ENCODE data around the gene CTBP2. TPM values are rescaled to one million over a fixed set of nuclear protein-coding genes. Genes with fewer than 3 reads are reported as not detected.

Gene CTBP2
- total and polyA plus RNA-seq, 4 donors, result 32.4 to 85.7 (median 68.7) TPM

GRCh38 chr10:125023255-125023654, 137.1 kb downstream of the CTBP2 start:
- intact Hi-C loops (cut with DNase I), result no loop called here
- no peaks in the 10 kb centered on the region for H3K9me3 ChIP-seq (ENCODE audit: control insufficient read depth, low read length)
- no peaks in the 10 kb centered on the region for H3K4me1 ChIP-seq (ENCODE audit: control insufficient read depth in 1 of 2, insufficient read depth in 2 of 2, low read length in 2 of 2)
- H3K4me3 ChIP-seq (ENCODE audit: low read length in 2 of 2), result no peak overlapping the region
- WGBS, 2 donors, result 24 to 38% methylated on average over 21 of the region's 21 CpGs
- no peaks in the 10 kb centered on the region for H3K36me3 ChIP-seq (ENCODE audit: control insufficient read depth in 1 of 2, insufficient read depth in 2 of 2, low read length in 1 of 2)
- ATAC-seq (ENCODE audit: low FRiP score) (no peak), DNase-seq (peak; percentile 38 to 74)
- no peak overlapping the region for H3K27ac ChIP-seq (ENCODE audit: low read depth in 1 of 2, low read length in 2 of 2)
- H3K27me3 ChIP-seq (ENCODE audit: control insufficient read depth in 1 of 2, insufficient read depth in 2 of 2, low read length in 1 of 2), result no peaks in the 10 kb centered on the region

GRCh38 chr10:125022671-125023070, 137.7 kb downstream of the CTBP2 start:
- 93 to 94% methylated on average over 8 of the region's 8 CpGs for WGBS, 2 donors
- no peak for ATAC-seq (ENCODE audit: low FRiP score)
- H3K36me3 ChIP-seq (ENCODE audit: control insufficient read depth in 1 of 2, insufficient read depth in 2 of 2, low read length in 1 of 2), result no peaks in the 10 kb centered on the region
- H3K4me3 ChIP-seq (ENCODE audit: low read length in 2 of 2), result no peak overlapping the region
- no peaks in the 10 kb centered on the region for H3K4me1 ChIP-seq (ENCODE audit: control insufficient read depth in 1 of 2, insufficient read depth in 2 of 2, low read length in 2 of 2)
- no peaks in the 10 kb centered on the region for H3K9me3 ChIP-seq (ENCODE audit: control insufficient read depth, low read length)
- DNase-seq, result peak; percentile 30 to 65
- no peaks in the 10 kb centered on the region for H3K27me3 ChIP-seq (ENCODE audit: control insufficient read depth in 1 of 2, insufficient read depth in 2 of 2, low read length in 1 of 2)
- no peak overlapping the region for H3K27ac ChIP-seq (ENCODE audit: low read depth in 1 of 2, low read length in 2 of 2)
- intact Hi-C loops (cut with DNase I), result no loop called here

GRCh38 chr10:125021686-125022344, 138.5 kb downstream of the CTBP2 start:
- Histone ChIP-seq H3K4me1 (ENCODE audit: control insufficient read depth in 1 of 2, insufficient read depth in 2 of 2, low read length in 2 of 2) (peaks cover 0 to 1% of the 10 kb centered on the region in 2 donors), H3K4me3 (ENCODE audit: low read length in 2 of 2) (no peak overlapping the region), H3K27ac (ENCODE audit: low read depth in 1 of 2, low read length in 2 of 2) (peak overlapping the region in 1 of 2 donors; percentile 25), H3K9me3 (ENCODE audit: control insufficient read depth, low read length) (no peaks in the 10 kb centered on the region), H3K27me3 (ENCODE audit: control insufficient read depth in 1 of 2, insufficient read depth in 2 of 2, low read length in 1 of 2) (no peaks in the 10 kb centered on the region), H3K36me3 (ENCODE audit: control insufficient read depth in 1 of 2, insufficient read depth in 2 of 2, low read length in 1 of 2) (no peaks in the 10 kb centered on the region)
- 23 to 30% methylated on average over 17 of the region's 17 CpGs for WGBS, 2 donors
- intact Hi-C loops (cut with DNase I), result no loop called here
- peak in 1 of 2 donors; percentile 39 for DNase-seq
- ATAC-seq (ENCODE audit: low FRiP score), result no peak

GRCh38 chr10:125020871-125021270, 139.5 kb downstream of the CTBP2 start:
- Histone ChIP-seq H3K4me1 (ENCODE audit: control insufficient read depth in 1 of 2, insufficient read depth in 2 of 2, low read length in 2 of 2) (peaks cover 0 to 1% of the 10 kb centered on the region in 2 donors), H3K36me3 (ENCODE audit: control insufficient read depth in 1 of 2, insufficient read depth in 2 of 2, low read length in 1 of 2) (no peaks in the 10 kb centered on the region), H3K27me3 (ENCODE audit: control insufficient read depth in 1 of 2, insufficient read depth in 2 of 2, low read length in 1 of 2) (no peaks in the 10 kb centered on the region), H3K9me3 (ENCODE audit: control insufficient read depth, low read length) (no peaks in the 10 kb centered on the region), H3K4me3 (ENCODE audit: low read length in 2 of 2) (no peak overlapping the region), H3K27ac (ENCODE audit: low read depth in 1 of 2, low read length in 2 of 2) (no peak overlapping the region)
- DNase-seq (no peak), ATAC-seq (ENCODE audit: low FRiP score) (no peak)
- 93 to 95% methylated on average over 9 of the region's 9 CpGs for WGBS, 2 donors
- intact Hi-C loops (cut with DNase I), result no loop called here

- ATAC-seq (ENCODE audit: low FRiP score) (no peak), DNase-seq (peak in 1 of 2 donors; percentile 38)
- Histone ChIP-seq H3K27ac (ENCODE audit: low read depth in 1 of 2, low read length in 2 of 2) (peak overlapping the region in 1 of 2 donors; percentile 30), H3K9me3 (ENCODE audit: control insufficient read depth, low read length) (no peaks in the 10 kb centered on the region), H3K4me1 (ENCODE audit: control insufficient read depth in 1 of 2, insufficient read depth in 2 of 2, low read length in 2 of 2) (peaks cover 0 to 1% of the 10 kb centered on the region in 2 donors), H3K36me3 (ENCODE audit: control insufficient read depth in 1 of 2, insufficient read depth in 2 of 2, low read length in 1 of 2) (no peaks in the 10 kb centered on the region), H3K4me3 (ENCODE audit: low read length in 2 of 2) (no peak overlapping the region), H3K27me3 (ENCODE audit: control insufficient read depth in 1 of 2, insufficient read depth in 2 of 2, low read length in 1 of 2) (no peaks in the 10 kb centered on the region)
- WGBS, 2 donors, result 79 to 82% methylated on average over 17 of the region's 17 CpGs
- intact Hi-C loops (cut with DNase I), result no loop called here
Measured at GRCh38 chr10:125020386-125020785, 140.0 kb downstream of the CTBP2 start.

- DNase-seq (peak in 1 of 2 donors; percentile 55), ATAC-seq (ENCODE audit: low FRiP score) (no peak)
- Histone ChIP-seq H3K9me3 (ENCODE audit: control insufficient read depth, low read length) (no peaks in the 10 kb centered on the region), H3K36me3 (ENCODE audit: control insufficient read depth in 1 of 2, insufficient read depth in 2 of 2, low read length in 1 of 2) (no peaks in the 10 kb centered on the region), H3K4me1 (ENCODE audit: control insufficient read depth in 1 of 2, insufficient read depth in 2 of 2, low read length in 2 of 2) (peaks cover 0 to 4% of the 10 kb centered on the region in 2 donors), H3K4me3 (ENCODE audit: low read length in 2 of 2) (no peak overlapping the region), H3K27ac (ENCODE audit: low read depth in 1 of 2, low read length in 2 of 2) (peak overlapping the region in 1 of 2 donors; percentile 20), H3K27me3 (ENCODE audit: control insufficient read depth in 1 of 2, insufficient read depth in 2 of 2, low read length in 1 of 2) (no peaks in the 10 kb centered on the region)
- WGBS, 2 donors, result 67 to 75% methylated on average over 9 of the region's 9 CpGs
- intact Hi-C loops (cut with DNase I), result loop anchor here in 1 of 2 donors (5.0 kb wide), 1 partner anchor 44 kb away; no protein-coding TSS in a partner anchor
Measured at GRCh38 chr10:125018576-125019143, 141.7 kb downstream of the CTBP2 start.

- 43 to 54% methylated on average over 12 of the region's 12 CpGs for WGBS, 2 donors
- peak overlapping the region; percentile 54 to 98 for H3K27ac ChIP-seq (ENCODE audit: low read depth in 1 of 2, low read length in 2 of 2)
- H3K4me1 ChIP-seq (ENCODE audit: control insufficient read depth in 1 of 2, insufficient read depth in 2 of 2, low read length in 2 of 2), result peaks cover 0 to 4% of the 10 kb centered on the region in 2 donors
- H3K36me3 ChIP-seq (ENCODE audit: control insufficient read depth in 1 of 2, insufficient read depth in 2 of 2, low read length in 1 of 2), result no peaks in the 10 kb centered on the region
- no peak overlapping the region for H3K4me3 ChIP-seq (ENCODE audit: low read length in 2 of 2)
- ATAC-seq (ENCODE audit: low FRiP score) (no peak), DNase-seq (peak in 1 of 2 donors; percentile 10)
- H3K27me3 ChIP-seq (ENCODE audit: control insufficient read depth in 1 of 2, insufficient read depth in 2 of 2, low read length in 1 of 2), result no peaks in the 10 kb centered on the region
- H3K9me3 ChIP-seq (ENCODE audit: control insufficient read depth, low read length), result no peaks in the 10 kb centered on the region
- intact Hi-C loops (cut with DNase I), result loop anchor here in 1 of 2 donors (5.0 kb wide), 1 partner anchor 45 kb away; no protein-coding TSS in a partner anchor
Measured at GRCh38 chr10:125017547-125018298, 142.6 kb downstream of the CTBP2 start.

- H3K27ac ChIP-seq (ENCODE audit: low read depth in 1 of 2, low read length in 2 of 2), result peak overlapping the region; percentile 54 to 98
- DNase-seq (peak in 1 of 2 donors; percentile 86), ATAC-seq (ENCODE audit: low FRiP score) (peak; percentile 67)
- H3K27me3 ChIP-seq (ENCODE audit: control insufficient read depth in 1 of 2, insufficient read depth in 2 of 2, low read length in 1 of 2), result no peaks in the 10 kb centered on the region
- intact Hi-C loops (cut with DNase I), result loop anchor here in 1 of 2 donors (5.0 kb wide), 1 partner anchor 46 kb away; no protein-coding TSS in a partner anchor
- 6 to 8% methylated on average over 14 of the region's 14 CpGs for WGBS, 2 donors
- H3K36me3 ChIP-seq (ENCODE audit: control insufficient read depth in 1 of 2, insufficient read depth in 2 of 2, low read length in 1 of 2), result no peaks in the 10 kb centered on the region
- peaks cover 0 to 4% of the 10 kb centered on the region in 2 donors for H3K4me1 ChIP-seq (ENCODE audit: control insufficient read depth in 1 of 2, insufficient read depth in 2 of 2, low read length in 2 of 2)
- H3K4me3 ChIP-seq (ENCODE audit: low read length in 2 of 2), result no peak overlapping the region
- H3K9me3 ChIP-seq (ENCODE audit: control insufficient read depth, low read length), result no peaks in the 10 kb centered on the region
Measured at GRCh38 chr10:125016611-125017202, 143.7 kb downstream of the CTBP2 start.

Measured in aorta (tissue), 5 donors.